Measurements from ENCODE around the gene APOBEC2. TPM values are rescaled to one million over a fixed set of nuclear protein-coding genes. Genes with fewer than 3 reads are reported as not detected.

Gene APOBEC2
- total RNA-seq, 6 experiments from 2014 or later, result not detected

- DNase-seq, result no peak
- peaks cover 39% of the 10 kb centered on the region for H3K36me3 Mint-ChIP-seq (ENCODE audit: low read depth)
Measured at GRCh38 chr6:41100871-41101287, 47.9 kb downstream of the APOBEC2 start.

GRCh38 chr6:41103847-41104246, 50.8 kb downstream of the APOBEC2 start:
- no peaks in the 10 kb centered on the region for H3K9me3 Mint-ChIP-seq

More at GRCh38 chr6:41100871-41101287, 47.9 kb downstream of the APOBEC2 start:
- Mint-ChIP-seq H3K4me3 (no peak overlapping the region), H3K27ac (no peak overlapping the region), H3K9me3 (no peaks in the 10 kb centered on the region), H3K27me3 (ENCODE audit: insufficient read depth) (no peaks in the 10 kb centered on the region), H3K4me1 (ENCODE audit: low read depth) (peaks cover 30% of the 10 kb centered on the region)
- TF ChIP-seq, protein P1, sequence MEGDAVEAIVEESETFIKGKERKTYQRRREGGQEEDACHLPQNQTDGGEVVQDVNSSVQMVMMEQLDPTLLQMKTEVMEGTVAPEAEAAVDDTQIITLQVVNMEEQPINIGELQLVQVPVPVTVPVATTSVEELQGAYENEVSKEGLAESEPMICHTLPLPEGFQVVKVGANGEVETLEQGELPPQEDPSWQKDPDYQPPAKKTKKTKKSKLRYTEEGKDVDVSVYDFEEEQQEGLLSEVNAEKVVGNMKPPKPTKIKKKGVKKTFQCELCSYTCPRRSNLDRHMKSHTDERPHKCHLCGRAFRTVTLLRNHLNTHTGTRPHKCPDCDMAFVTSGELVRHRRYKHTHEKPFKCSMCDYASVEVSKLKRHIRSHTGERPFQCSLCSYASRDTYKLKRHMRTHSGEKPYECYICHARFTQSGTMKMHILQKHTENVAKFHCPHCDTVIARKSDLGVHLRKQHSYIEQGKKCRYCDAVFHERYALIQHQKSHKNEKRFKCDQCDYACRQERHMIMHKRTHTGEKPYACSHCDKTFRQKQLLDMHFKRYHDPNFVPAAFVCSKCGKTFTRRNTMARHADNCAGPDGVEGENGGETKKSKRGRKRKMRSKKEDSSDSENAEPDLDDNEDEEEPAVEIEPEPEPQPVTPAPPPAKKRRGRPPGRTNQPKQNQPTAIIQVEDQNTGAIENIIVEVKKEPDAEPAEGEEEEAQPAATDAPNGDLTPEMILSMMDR (IDR thresholded peaks at IDR 0.05), result no peak

DNA sequence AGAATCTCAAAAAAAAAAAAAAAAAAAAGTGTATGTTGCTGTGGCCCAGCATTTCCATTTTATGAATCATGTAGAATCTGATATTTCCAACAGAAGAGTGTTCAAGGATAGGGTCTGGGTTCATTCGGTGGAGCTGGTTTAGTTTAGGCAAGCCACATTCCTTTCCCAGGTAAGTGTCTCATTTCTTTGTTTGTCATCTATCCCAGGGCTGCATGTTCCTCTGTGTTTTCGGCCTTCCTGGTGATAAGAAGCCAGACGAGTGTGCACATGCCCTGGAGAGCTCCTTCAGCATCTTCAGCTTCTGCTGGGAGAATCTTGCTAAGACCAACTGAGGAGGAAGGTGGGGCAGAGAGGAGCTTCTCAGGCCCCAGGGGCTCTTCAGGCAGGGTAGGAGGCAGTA, 58.0 kb downstream of the APOBEC2 start:
- Mint-ChIP-seq H3K36me3 (ENCODE audit: low read depth) (no peaks in the 10 kb centered on the region; the same call in 1 of the 2 replicates), H3K4me1 (ENCODE audit: low read depth) (no peaks in the 10 kb centered on the region)
- TF ChIP-seq, protein P1 (IDR thresholded peaks at IDR 0.05), result no peak

More at GRCh38 chr6:41103847-41104246, 50.8 kb downstream of the APOBEC2 start:
- TF ChIP-seq, protein P1 (IDR thresholded peaks at IDR 0.05), result no peak
- no peak for DNase-seq
- Mint-ChIP-seq H3K27me3 (ENCODE audit: insufficient read depth) (no peaks in the 10 kb centered on the region), H3K4me3 (no peak overlapping the region), H3K36me3 (ENCODE audit: low read depth) (peaks cover 13% of the 10 kb centered on the region), H3K4me1 (ENCODE audit: low read depth) (peaks cover 4% of the 10 kb centered on the region), H3K27ac (no peak overlapping the region)

More for the DNA sequence above, 58.0 kb downstream of the APOBEC2 start:
- no peaks in the 10 kb centered on the region; the same call in 1 of the 2 replicates for H3K27me3 Mint-ChIP-seq (ENCODE audit: insufficient read depth)
- H3K27ac Mint-ChIP-seq, result no peak overlapping the region
- H3K9me3 Mint-ChIP-seq, result no peaks in the 10 kb centered on the region
- DNase-seq, result no peak
- no peak overlapping the region for H3K4me3 Mint-ChIP-seq

Other genes starting within 250 kb of the APOBEC2 start
- not detected for gene UNC5CL, start 14.0 kb upstream of the APOBEC2 start, total RNA-seq (2021; fragmentation: NEBNext Ultra II Directional; extraction: Animal tissue kit (Norgen Biotek cat#: 25700))
- gene TSPO2, start 10.7 kb upstream of the APOBEC2 start, total RNA-seq (2021; fragmentation: NEBNext Ultra II Directional; extraction: Animal tissue kit (Norgen Biotek cat#: 25700)), result not detected
- 10 to 100 TPM; 10.9 to 14.2 (median 11.8) TPM for gene OARD1, start 19.2 kb downstream of the APOBEC2 start, total RNA-seq (2021; fragmentation: NEBNext Ultra II Directional; extraction: Animal tissue kit (Norgen Biotek cat#: 25700))
- gene NFYA, start 19.8 kb downstream of the APOBEC2 start, total RNA-seq (2021; fragmentation: NEBNext Ultra II Directional; extraction: Animal tissue kit (Norgen Biotek cat#: 25700)), result 10 to 100 TPM; 14.9 to 20.0 (median 16.7) TPM
- not detected for gene TREML1, start 101.1 kb downstream of the APOBEC2 start, total RNA-seq (2021; fragmentation: NEBNext Ultra II Directional; extraction: Animal tissue kit (Norgen Biotek cat#: 25700))
- gene TREM2, start 109.9 kb downstream of the APOBEC2 start, total RNA-seq (2021; fragmentation: NEBNext Ultra II Directional; extraction: Animal tissue kit (Norgen Biotek cat#: 25700)), result not detected
- gene TREML2, start 147.9 kb downstream of the APOBEC2 start, total RNA-seq (2021; fragmentation: NEBNext Ultra II Directional; extraction: Animal tissue kit (Norgen Biotek cat#: 25700)), result not detected
- gene TREML4, start 175.1 kb downstream of the APOBEC2 start, total RNA-seq (2021; fragmentation: NEBNext Ultra II Directional; extraction: Animal tissue kit (Norgen Biotek cat#: 25700)), result not detected
- under 1 TPM in 1 of 6 experiments, not detected in 5; 0.09 TPM for gene TREM1, start 233.5 kb downstream of the APOBEC2 start, total RNA-seq (2021; fragmentation: NEBNext Ultra II Directional; extraction: Animal tissue kit (Norgen Biotek cat#: 25700))

Measured in HFFc6 (cell line).